OCI-LY3 (cell line): ENCODE data around the gene APOM.
A peak's percentile ranks its signal among the peaks of the same experiment; 100 is the strongest.

Experiments
- H2AFZ ChIP-seq: fragments of 200-600, 300-600 bp; shearing (Covaris generic); 2 replicates; pipeline ENCODE4 v1.6.0; 2014; ENCODE audit warnings: antibody characterized with exemption, low read depth, low read length
- H3K27ac ChIP-seq: fragments of 200-600, 300-600 bp; sonication (generic); 2 replicates; pipeline ENCODE4 v1.5.1; 2014; ENCODE audit warnings: mild to moderate bottlenecking, low read length, moderate library complexity, mixed read lengths
- H3K27me3 ChIP-seq: fragments of 200-600, 300-600 bp; sonication (generic); 2 replicates; pipeline ENCODE4 v1.6.1; 2014; ENCODE audit warnings: low read depth, low read length, mixed read lengths
- H3K36me3 ChIP-seq: fragments of 200-600, 300-600 bp; sonication (generic); replicated peaks from 2 replicates; pipeline ENCODE3; 2014; ENCODE audit warnings: low read depth, low read length, mixed read lengths
- H3K4me1 ChIP-seq: fragments of 300-600, 200-600 bp; sonication (generic); 2 replicates; pipeline ENCODE4 v1.6.1; 2014; ENCODE audit warnings: low read length, mixed read lengths
- H3K4me2 ChIP-seq: fragments of 200-600, 300-600 bp; sonication (generic); 2 replicates; pipeline ENCODE4 v1.6.1; 2014; ENCODE audit warnings: low read length, mixed read lengths
- H3K4me3 ChIP-seq: fragments of 300-600, 200-600 bp; sonication (generic); 2 replicates; pipeline ENCODE4 v1.5.1; 2014; ENCODE audit warnings: antibody characterized with exemption, mild to moderate bottlenecking, low read length, moderate library complexity
- H3K79me2 ChIP-seq: fragments of 300-600, 200-600 bp; shearing (Covaris generic); 2 replicates; pipeline ENCODE4 v1.6.1; 2014; ENCODE audit warnings: mild to moderate bottlenecking, low read length, mixed read lengths
- H3K9ac ChIP-seq: fragments of 300-600, 200-600 bp; shearing (Covaris generic); 2 replicates; pipeline ENCODE4 v1.6.0; 2014; ENCODE audit warnings: mild to moderate bottlenecking, low read length, moderate library complexity
- H3K9me3 ChIP-seq: fragments of 200-600, 300-600 bp; shearing (Covaris generic); 2 replicates; pipeline ENCODE4 v1.6.1; 2014; ENCODE audit warnings: low read length, mixed read lengths; ENCODE audit not compliant: insufficient read depth
- H4K20me1 ChIP-seq: fragments of 200-600, 300-600 bp; sonication (generic); 2 replicates; pipeline ENCODE4 v1.6.1; 2016; ENCODE audit warnings: low read length, mixed read lengths; ENCODE audit not compliant: insufficient read depth
- EZH2phosphoT487 ChIP-seq: fragments of 200-600 bp; shearing (Covaris generic); IDR thresholded peaks from 2 replicates; pipeline ENCODE4 v1.6.1; 2018; ENCODE audit warnings: antibody characterized with exemption, mixed run types, low read depth
- TF ChIP-seq, protein P1 (sequence below): fragments of 200-600, 300-600 bp; sonication (generic); IDR thresholded peaks from 2 replicates; pipeline ENCODE4 v1.5.1; 2014; ENCODE audit warnings: antibody characterized with exemption, low read length, low read depth

Gene APOM

DNA sequence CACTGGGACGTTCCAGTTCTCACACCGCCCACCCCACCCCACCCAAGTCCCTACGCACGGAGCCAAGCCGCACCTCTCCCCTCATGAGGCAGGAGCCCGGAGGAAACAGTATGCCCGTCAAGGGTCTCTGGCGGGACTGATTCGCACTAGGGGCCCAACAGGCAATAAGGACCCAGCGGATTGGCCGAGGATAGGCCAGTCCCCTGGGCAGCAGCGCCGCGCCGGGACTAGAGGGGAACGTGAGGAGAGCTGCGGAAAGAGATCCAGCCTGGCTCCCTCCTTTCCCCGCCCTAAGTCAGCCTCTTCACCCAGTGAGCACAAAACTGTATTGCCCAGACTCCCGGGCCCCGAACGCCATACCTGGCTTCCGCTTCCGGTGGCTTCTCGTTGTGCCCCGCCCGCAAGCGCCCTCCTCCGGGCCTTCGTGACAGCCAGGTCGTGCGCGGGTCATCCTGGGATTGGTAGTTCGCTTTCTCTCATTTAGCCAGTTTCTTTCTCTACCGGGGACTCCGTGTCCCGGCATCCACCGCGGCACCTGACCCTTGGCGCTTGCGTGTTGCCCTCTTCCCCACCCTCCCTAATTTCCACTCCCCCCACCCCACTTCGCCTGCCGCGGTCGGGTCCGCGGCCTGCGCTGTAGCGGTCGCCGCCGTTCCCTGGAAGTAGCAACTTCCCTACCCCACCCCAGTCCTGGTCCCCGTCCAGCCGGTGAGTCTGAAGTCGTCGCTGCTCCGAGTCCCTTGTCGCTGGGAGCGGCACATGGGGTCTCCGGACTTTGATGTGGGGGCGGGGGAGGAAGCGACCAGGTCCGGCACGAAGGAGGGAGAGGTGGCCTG, 10.0 kb downstream of the APOM start, which contains the start of gene CSNK2B:
Gene CSNK2B (plus strand): TSS at position 580 of the 836 bp plus-strand sequence. CDS start 752 bp downstream, outside the sequence.
- H3K9ac ChIP-seq = peak within 1 kb of the TSS; percentile 100
- peaks cover 3% of the 10 kb centered on the region; the same call in 1 of the 2 replicates for H3K9me3 ChIP-seq
- no peaks in the 10 kb centered on the region for H4K20me1 ChIP-seq
- H3K36me3 ChIP-seq = peaks cover 37% of the 10 kb centered on the region
- peak within 1 kb of the TSS; percentile 98 for H3K27ac ChIP-seq
- TF ChIP-seq, protein P1, sequence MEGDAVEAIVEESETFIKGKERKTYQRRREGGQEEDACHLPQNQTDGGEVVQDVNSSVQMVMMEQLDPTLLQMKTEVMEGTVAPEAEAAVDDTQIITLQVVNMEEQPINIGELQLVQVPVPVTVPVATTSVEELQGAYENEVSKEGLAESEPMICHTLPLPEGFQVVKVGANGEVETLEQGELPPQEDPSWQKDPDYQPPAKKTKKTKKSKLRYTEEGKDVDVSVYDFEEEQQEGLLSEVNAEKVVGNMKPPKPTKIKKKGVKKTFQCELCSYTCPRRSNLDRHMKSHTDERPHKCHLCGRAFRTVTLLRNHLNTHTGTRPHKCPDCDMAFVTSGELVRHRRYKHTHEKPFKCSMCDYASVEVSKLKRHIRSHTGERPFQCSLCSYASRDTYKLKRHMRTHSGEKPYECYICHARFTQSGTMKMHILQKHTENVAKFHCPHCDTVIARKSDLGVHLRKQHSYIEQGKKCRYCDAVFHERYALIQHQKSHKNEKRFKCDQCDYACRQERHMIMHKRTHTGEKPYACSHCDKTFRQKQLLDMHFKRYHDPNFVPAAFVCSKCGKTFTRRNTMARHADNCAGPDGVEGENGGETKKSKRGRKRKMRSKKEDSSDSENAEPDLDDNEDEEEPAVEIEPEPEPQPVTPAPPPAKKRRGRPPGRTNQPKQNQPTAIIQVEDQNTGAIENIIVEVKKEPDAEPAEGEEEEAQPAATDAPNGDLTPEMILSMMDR = no peak
- TF ChIP-seq EZH2phosphoT487 = no peak
- H3K27me3 ChIP-seq = no peaks in the 10 kb centered on the region
- peak within 1 kb of the TSS; percentile 54; the same call in 1 of the 2 replicates for H2AFZ ChIP-seq
- peaks cover 29% of the 10 kb centered on the region for H3K4me1 ChIP-seq
- H3K4me3 ChIP-seq = peak within 1 kb of the TSS; percentile 100
- peak within 1 kb of the TSS; percentile 96 for H3K4me2 ChIP-seq
- H3K79me2 ChIP-seq = peaks cover 42% of the 10 kb centered on the region

DNA sequence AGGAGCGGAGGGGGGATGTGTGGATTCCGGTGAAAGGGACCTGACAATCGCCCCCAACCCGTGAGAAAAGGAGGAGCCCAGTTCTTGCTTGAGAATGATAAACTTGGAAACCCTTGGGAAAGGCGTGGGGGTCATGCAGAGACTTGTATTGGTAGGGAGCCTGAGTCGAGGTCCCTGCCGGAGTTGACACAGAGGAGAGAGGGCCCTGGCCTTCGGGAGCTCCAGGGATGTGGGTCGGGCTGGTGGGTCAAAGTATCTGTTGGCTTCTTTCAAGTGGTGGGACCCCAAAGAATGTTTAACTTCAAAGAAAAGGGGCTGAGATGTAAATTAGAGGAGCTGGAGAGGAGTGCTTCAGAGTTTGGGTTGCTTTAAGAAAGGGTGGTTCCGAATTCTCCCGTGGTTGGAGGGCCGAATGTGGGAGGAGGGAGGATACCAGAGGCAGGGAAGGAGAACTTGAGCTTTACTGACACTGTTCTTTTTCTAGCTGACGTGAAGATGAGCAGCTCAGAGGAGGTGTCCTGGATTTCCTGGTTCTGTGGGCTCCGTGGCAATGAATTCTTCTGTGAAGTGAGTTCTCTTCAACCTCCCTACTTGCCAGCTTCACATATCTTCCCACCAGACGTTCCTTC, 10.8 kb downstream of the APOM start:
- TF ChIP-seq, protein P1 = no peak
- TF ChIP-seq EZH2phosphoT487 = no peak
- H3K9ac ChIP-seq = peak overlapping the region; percentile 89
- H3K27me3 ChIP-seq = no peaks in the 10 kb centered on the region
- peaks cover 38% of the 10 kb centered on the region for H3K36me3 ChIP-seq
- H3K9me3 ChIP-seq = peaks cover 3% of the 10 kb centered on the region; the same call in 1 of the 2 replicates
- peaks cover 42% of the 10 kb centered on the region for H3K79me2 ChIP-seq
- H3K27ac ChIP-seq = peak overlapping the region; percentile 59
- peak overlapping the region; percentile 100 for H3K4me3 ChIP-seq
- no peaks in the 10 kb centered on the region for H4K20me1 ChIP-seq
- H3K4me2 ChIP-seq = peak overlapping the region; percentile 93
- peaks cover 23% of the 10 kb centered on the region for H3K4me1 ChIP-seq
- H2AFZ ChIP-seq = no peak overlapping the region

DNA sequence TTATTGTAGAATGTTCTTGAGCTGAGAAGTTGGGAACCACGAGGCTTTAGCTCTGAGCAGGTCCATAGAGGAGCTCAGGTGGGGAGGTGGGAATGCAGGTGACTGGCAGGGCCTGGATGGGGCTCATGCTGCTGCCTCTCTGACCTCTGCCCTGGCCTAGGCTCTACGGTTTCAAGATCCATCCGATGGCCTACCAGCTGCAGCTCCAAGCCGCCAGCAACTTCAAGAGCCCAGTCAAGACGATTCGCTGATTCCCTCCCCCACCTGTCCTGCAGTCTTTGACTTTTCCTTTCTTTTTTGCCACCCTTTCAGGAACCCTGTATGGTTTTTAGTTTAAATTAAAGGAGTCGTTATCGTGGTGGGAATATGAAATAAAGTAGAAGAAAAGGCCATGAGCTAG, 14.0 kb downstream of the APOM start, which contains the start of gene LY6G5B:
Gene LY6G5B (plus strand): TSS at position 301 of the 400 bp plus-strand sequence. CDS start 975 bp downstream, outside the sequence.
- Histone ChIP-seq H3K9me3 (peaks cover 3% of the 10 kb centered on the region; the same call in 1 of the 2 replicates), H3K4me2 (no peak within 1 kb of the TSS), H3K27ac (no peak within 1 kb of the TSS), H2AFZ (no peak within 1 kb of the TSS), H3K4me3 (no peak within 1 kb of the TSS), H3K9ac (no peak within 1 kb of the TSS), H3K79me2 (peaks cover 27% of the 10 kb centered on the region), H3K36me3 (peaks cover 25% of the 10 kb centered on the region), H4K20me1 (no peaks in the 10 kb centered on the region), H3K4me1 (peaks cover 5% of the 10 kb centered on the region), H3K27me3 (no peaks in the 10 kb centered on the region)
- TF ChIP-seq, protein P1 = no peak
- no peak for TF ChIP-seq EZH2phosphoT487
